Large intestine (tissue), 3 donors: ENCODE measurements around the gene NFASC. TPM values are rescaled to one million over a fixed set of nuclear protein-coding genes. Genes with fewer than 3 reads are reported as not detected.

ENCODE experiments used
- DNase-seq, 2 donors: peaks; one replicate each; pipeline versions ENCODE4 v3.0.0 to v3.0.0-alpha.2; 2013
- H3K27ac ChIP-seq: one replicate; pipeline ENCODE4 v1.5.1; 2013; ENCODE audit warnings: low read length
- H3K27me3 ChIP-seq: 2 replicates; pipeline ENCODE4 v1.6.1; 2013; ENCODE audit warnings: low read length; ENCODE audit not compliant: control insufficient read depth, insufficient read depth
- H3K36me3 ChIP-seq: 2 replicates; pipeline ENCODE4 v1.6.1; 2013; ENCODE audit warnings: low read length; ENCODE audit not compliant: control insufficient read depth, insufficient read depth
- H3K4me1 ChIP-seq: one replicate; pipeline ENCODE4 v1.6.1; 2013; ENCODE audit warnings: low read length; ENCODE audit not compliant: control insufficient read depth, insufficient read depth
- H3K4me3 ChIP-seq: one replicate; pipeline ENCODE4 v1.5.1; 2013; ENCODE audit warnings: low read length
- H3K9me3 ChIP-seq: one replicate; pipeline ENCODE4 v1.6.1; 2013; ENCODE audit warnings: mild to moderate bottlenecking, low read depth, low read length, moderate library complexity; ENCODE audit not compliant: control insufficient read depth
- WGBS: methylation state at CpG from one replicate; pipeline ENCODE4 v1.1.5; 2013; ENCODE audit warnings: low lambda C conversion rate; ENCODE audit not compliant: insufficient coverage; 5-methylcytosine and 5-hydroxymethylcytosine counted together
- polyA plus RNA-seq: library from polyadenylated mRNA; unstranded; fragments of 120-200 nt; gene quantifications from one replicate; pipeline ENCODE4 v1.2.1, GENCODE V29; 2013

Gene NFASC
- polyA plus RNA-seq, 1 donor = 10.1 TPM

- DNase-seq = no peak
- Histone ChIP-seq H3K4me3 (no peak overlapping the region), H3K36me3 (no peaks in the 10 kb centered on the region), H3K27me3 (peaks cover 2% of the 10 kb centered on the region), H3K27ac (no peak overlapping the region), H3K9me3 (no peaks in the 10 kb centered on the region), H3K4me1 (peaks cover 5% of the 10 kb centered on the region)
- no CpG with 5 or more reads among the region's 9 CpGs for WGBS
These were observed 145.4 kb downstream of the NFASC start for GRCh38 chr1:205016075-205016474.

- Histone ChIP-seq H3K27me3 (peaks cover 2% of the 10 kb centered on the region), H3K4me3 (no peak overlapping the region), H3K9me3 (no peaks in the 10 kb centered on the region), H3K27ac (no peak overlapping the region), H3K4me1 (peaks cover 5% of the 10 kb centered on the region), H3K36me3 (no peaks in the 10 kb centered on the region)
- WGBS = no CpG with 5 or more reads among the region's 13 CpGs
- no peak for DNase-seq
These were observed 145.9 kb downstream of the NFASC start for GRCh38 chr1:205016584-205016983.

- DNase-seq = no peak
- H3K9me3 ChIP-seq = no peaks in the 10 kb centered on the region
- no peaks in the 10 kb centered on the region for H3K36me3 ChIP-seq
- H3K4me3 ChIP-seq = no peak overlapping the region
- no peak overlapping the region for H3K27ac ChIP-seq
- peaks cover 5% of the 10 kb centered on the region for H3K4me1 ChIP-seq
- H3K27me3 ChIP-seq = peaks cover 2% of the 10 kb centered on the region
- no CpG with 5 or more reads among the region's 6 CpGs for WGBS
These were observed 146.3 kb downstream of the NFASC start for GRCh38 chr1:205017001-205017400.

DNA sequence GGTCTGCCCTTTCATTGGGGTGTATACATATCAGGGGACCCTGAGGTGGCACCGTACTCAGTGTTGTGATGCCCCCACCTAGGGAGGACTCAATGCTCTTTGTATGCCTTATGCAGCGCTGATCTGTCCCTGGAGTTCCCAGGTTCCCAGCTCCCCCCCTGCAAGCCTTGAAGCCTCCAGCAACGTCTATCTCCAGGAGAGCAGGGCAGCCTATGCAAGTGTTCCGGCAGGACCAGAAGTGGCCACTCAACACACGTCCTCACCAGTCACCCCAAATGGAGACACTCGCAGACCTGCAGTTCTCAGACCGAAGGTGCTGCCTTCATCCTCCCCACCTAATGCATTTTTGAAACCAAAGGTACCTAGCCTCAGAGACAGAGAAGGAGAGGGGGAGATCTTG, 147.1 kb downstream of the NFASC start:
- no CpG with 5 or more reads among the region's 7 CpGs for WGBS
- no peak overlapping the region for H3K4me3 ChIP-seq
- no peaks in the 10 kb centered on the region for H3K36me3 ChIP-seq
- peaks cover 2% of the 10 kb centered on the region for H3K27me3 ChIP-seq
- H3K9me3 ChIP-seq = no peaks in the 10 kb centered on the region
- no peak overlapping the region for H3K27ac ChIP-seq
- no peak for DNase-seq
- peaks cover 5% of the 10 kb centered on the region for H3K4me1 ChIP-seq

GRCh38 chr1:205018381-205018780, 147.7 kb downstream of the NFASC start:
- H3K27me3 ChIP-seq = peaks cover 2% of the 10 kb centered on the region
- H3K9me3 ChIP-seq = no peaks in the 10 kb centered on the region
- H3K4me3 ChIP-seq = no peak overlapping the region
- no peak for DNase-seq
- peaks cover 5% of the 10 kb centered on the region for H3K4me1 ChIP-seq
- H3K27ac ChIP-seq = no peak overlapping the region
- no peaks in the 10 kb centered on the region for H3K36me3 ChIP-seq
- no CpG with 5 or more reads among the region's 2 CpGs for WGBS

GRCh38 chr1:205020466-205020865, 149.8 kb downstream of the NFASC start:
- Histone ChIP-seq H3K27me3 (peaks cover 2% of the 10 kb centered on the region), H3K4me1 (no peaks in the 10 kb centered on the region), H3K27ac (no peak overlapping the region), H3K9me3 (no peaks in the 10 kb centered on the region), H3K4me3 (no peak overlapping the region), H3K36me3 (no peaks in the 10 kb centered on the region)
- DNase-seq = no peak
- WGBS = no CpG with 5 or more reads among the region's 9 CpGs

DNA sequence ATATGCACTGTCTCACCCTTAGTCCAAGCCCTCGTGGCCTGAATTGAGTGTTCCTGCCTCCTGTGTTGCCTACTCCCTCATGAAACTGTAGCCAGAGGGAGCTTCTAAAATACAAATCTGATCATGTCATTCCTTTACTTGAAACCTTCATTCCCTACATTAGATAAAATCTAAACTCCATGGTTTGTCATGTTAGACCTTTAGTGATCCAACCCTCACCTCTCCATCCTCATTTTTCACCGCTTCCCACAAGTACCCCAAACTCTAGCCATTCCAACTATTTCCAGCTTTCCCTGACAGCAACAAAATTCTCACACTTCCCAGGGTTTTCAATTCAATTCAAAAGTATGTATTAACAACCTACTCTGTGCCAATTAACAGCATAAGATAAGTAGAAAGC, 154.0 kb downstream of the NFASC start:
- Histone ChIP-seq H3K27me3 (peaks cover 11% of the 10 kb centered on the region), H3K4me1 (no peaks in the 10 kb centered on the region), H3K36me3 (no peaks in the 10 kb centered on the region), H3K4me3 (no peak overlapping the region), H3K27ac (no peak overlapping the region), H3K9me3 (no peaks in the 10 kb centered on the region)
- no peak for DNase-seq
- 83% methylated on average over 1 of the region's 2 CpGs for WGBS

DNA sequence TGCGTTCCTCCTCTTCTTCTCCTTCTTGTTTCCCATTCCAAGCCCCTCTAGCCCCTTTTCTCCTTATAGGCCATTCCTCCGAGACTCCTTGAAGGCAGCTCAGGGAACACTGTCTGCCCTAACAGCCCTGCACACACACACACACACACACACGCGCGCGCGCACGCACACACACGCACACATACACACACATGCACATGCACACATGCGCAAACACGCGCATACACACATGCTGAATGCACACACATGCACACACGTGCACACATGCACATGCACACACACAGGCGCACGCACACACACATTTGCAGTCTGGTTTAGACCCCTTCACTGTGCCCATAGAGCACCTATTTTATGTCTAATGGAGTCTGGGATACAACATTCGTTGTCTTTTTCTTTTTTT, 154.6 kb downstream of the NFASC start:
- WGBS = 50% methylated on average over 1 of the region's 16 CpGs
- H3K4me1 ChIP-seq = no peaks in the 10 kb centered on the region
- no peaks in the 10 kb centered on the region for H3K36me3 ChIP-seq
- peaks cover 15% of the 10 kb centered on the region for H3K27me3 ChIP-seq
- H3K9me3 ChIP-seq = no peaks in the 10 kb centered on the region
- no peak overlapping the region for H3K27ac ChIP-seq
- no peak for DNase-seq
- no peak overlapping the region for H3K4me3 ChIP-seq

GRCh38 chr1:205026181-205026580, 155.5 kb downstream of the NFASC start:
- H3K27me3 ChIP-seq = peaks cover 21% of the 10 kb centered on the region
- H3K4me3 ChIP-seq = no peak overlapping the region
- no peaks in the 10 kb centered on the region for H3K9me3 ChIP-seq
- H3K27ac ChIP-seq = no peak overlapping the region
- no peaks in the 10 kb centered on the region for H3K4me1 ChIP-seq
- WGBS = no CpG with 5 or more reads among the region's 6 CpGs
- no peak for DNase-seq
- H3K36me3 ChIP-seq = no peaks in the 10 kb centered on the region

GRCh38 chr1:205028390-205028789, 157.7 kb downstream of the NFASC start:
- Histone ChIP-seq H3K27ac (no peak overlapping the region), H3K4me3 (no peak overlapping the region), H3K9me3 (no peaks in the 10 kb centered on the region), H3K27me3 (peaks cover 21% of the 10 kb centered on the region), H3K4me1 (no peaks in the 10 kb centered on the region), H3K36me3 (no peaks in the 10 kb centered on the region)
- DNase-seq = no peak
- WGBS = no CpG with 5 or more reads among the region's 7 CpGs

- Histone ChIP-seq H3K27me3 (peaks cover 21% of the 10 kb centered on the region), H3K4me3 (no peak overlapping the region), H3K4me1 (no peaks in the 10 kb centered on the region), H3K36me3 (no peaks in the 10 kb centered on the region), H3K9me3 (no peaks in the 10 kb centered on the region), H3K27ac (no peak overlapping the region)
- DNase-seq = no peak
- 60% methylated on average over 1 of the region's 4 CpGs for WGBS
These were observed 158.3 kb downstream of the NFASC start for GRCh38 chr1:205028924-205029323.
